Activated naive CD4-positive, alpha-beta T cell treated with anti-CD3 and anti-CD28 coated beads, Interleukin-2, amount 50 U/mL, for 72 hours (primary cell): ENCODE results near the gene CPHXL. TPM values are rescaled to one million over a fixed set of nuclear protein-coding genes. Genes with fewer than 3 reads are reported as not detected.

Experiments used
- ATAC-seq, 2 donors: fragments of 150-1000 bp; cut with Tn5 transposase; 2 replicates each; pipeline ENCODE4 v1.10.0; 2021; ENCODE audit warnings: mild to moderate bottlenecking in 2 of 2, moderate library complexity in 2 of 2
- DNase-seq, 2 donors: peaks; one replicate each; pipeline ENCODE4 v3.0.0; 2021 to 2022; ENCODE audit warnings: low spot score in 2 of 2
- H3K27ac Mint-ChIP-seq, 2 donors: one replicate each; pipeline ENCODE4 v1.8.0; 2022; ENCODE audit warnings: mild to moderate bottlenecking in 2 of 2, mixed read lengths in 2 of 2
- H3K36me3 Mint-ChIP-seq, 2 donors: one replicate each; pipeline ENCODE4 v1.8.0; 2022; ENCODE audit warnings: mixed read lengths in 2 of 2
- H3K9me3 Mint-ChIP-seq, 2 donors: one replicate each; pipeline ENCODE4 v1.8.0; 2022; ENCODE audit warnings: mixed read lengths in 2 of 2
- total RNA-seq, 2 donors: library from RNA; stranded (reverse); gene quantifications; one replicate each; pipeline ENCODE4 v1.2.3, GENCODE V29; 2022

Gene CPHXL
- total RNA-seq: not detected

GRCh38 chr16:75726390-75726789 lies at the start of gene CPHXL:
Gene CPHXL, minus strand, starts transcription at chr16:75726490. Its CDS starts 48 bp downstream, at chr16:75726442.
- ATAC-seq: no peak
- H3K36me3 Mint-ChIP-seq: peaks cover 0 to 7% of the 10 kb centered on the region in 2 donors
- peaks cover 9 to 10% of the 10 kb centered on the region in 2 donors for H3K9me3 Mint-ChIP-seq
- no peak for DNase-seq
- no peak within 1 kb of the TSS for H3K27ac Mint-ChIP-seq

GRCh38 chr16:75774197-75774596 lies 47.9 kb upstream of the CPHXL start:
- ATAC-seq (no peak), DNase-seq (no peak)
- Mint-ChIP-seq H3K27ac (no peak overlapping the region), H3K9me3 (no peaks in the 10 kb centered on the region), H3K36me3 (no peaks in the 10 kb centered on the region)

GRCh38 chr16:75770051-75770450 lies 43.8 kb upstream of the CPHXL start:
- H3K36me3 Mint-ChIP-seq: no peaks in the 10 kb centered on the region
- no peaks in the 10 kb centered on the region for H3K9me3 Mint-ChIP-seq
- ATAC-seq: no peak
- no peak for DNase-seq
- no peak overlapping the region for H3K27ac Mint-ChIP-seq

DNA sequence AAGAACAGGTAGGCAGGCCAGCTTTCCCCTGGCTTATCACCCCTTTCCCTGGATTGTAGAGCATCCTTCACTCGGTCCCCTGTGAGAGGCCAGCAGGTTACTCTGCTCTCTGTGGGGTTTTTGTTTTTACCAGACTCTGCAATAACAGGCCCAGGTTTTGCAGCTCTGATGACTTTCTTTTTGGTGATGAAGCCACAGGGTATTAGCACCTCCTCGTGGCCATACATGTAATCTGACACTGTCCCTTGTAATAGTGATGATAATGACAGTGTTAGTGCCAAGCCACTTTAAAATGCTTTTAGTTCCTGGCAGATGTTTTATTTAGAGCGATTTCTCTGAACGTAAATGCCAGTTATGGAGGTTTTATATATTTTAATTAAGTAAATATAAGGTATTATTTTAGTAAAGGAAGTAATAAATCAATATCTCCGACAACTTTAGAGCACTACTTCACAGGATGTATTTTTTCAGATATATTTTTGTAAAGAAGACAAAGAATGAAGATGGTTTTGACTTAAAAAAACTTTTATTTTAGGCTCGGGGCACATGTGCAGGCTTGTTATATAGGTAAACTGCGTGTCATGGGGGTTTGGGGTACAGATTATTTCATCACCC lies 38.0 kb upstream of the CPHXL start:
- Mint-ChIP-seq H3K27ac (no peak overlapping the region), H3K36me3 (no peaks in the 10 kb centered on the region), H3K9me3 (no peaks in the 10 kb centered on the region)
- peak; percentile 96 to 98 for ATAC-seq
- DNase-seq: peak in 1 of 2 donors; percentile 33

DNA sequence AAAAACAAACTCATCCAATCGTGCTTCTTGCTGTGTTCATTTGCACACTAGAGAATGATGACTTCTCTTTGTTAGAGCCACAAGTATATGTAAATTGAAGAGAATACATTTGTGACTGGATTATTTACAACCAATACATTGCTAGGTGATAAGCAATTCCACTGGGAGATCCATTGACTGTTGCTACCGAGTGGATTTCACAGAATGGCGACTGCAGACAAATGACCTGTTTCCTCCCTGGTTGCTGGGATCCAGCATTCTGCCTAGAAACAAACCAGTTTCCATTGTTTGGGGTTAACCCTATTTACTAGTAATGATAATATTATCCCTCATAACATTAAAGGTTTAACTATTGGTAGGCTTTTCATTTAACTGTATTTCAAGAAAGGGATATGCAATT lies 36.9 kb upstream of the CPHXL start:
- DNase-seq (no peak), ATAC-seq (no peak)
- no peaks in the 10 kb centered on the region for H3K36me3 Mint-ChIP-seq
- H3K9me3 Mint-ChIP-seq: no peaks in the 10 kb centered on the region
- no peak overlapping the region for H3K27ac Mint-ChIP-seq

GRCh38 chr16:75762746-75763145 lies 36.5 kb upstream of the CPHXL start:
- no peaks in the 10 kb centered on the region for H3K36me3 Mint-ChIP-seq
- H3K27ac Mint-ChIP-seq: no peak overlapping the region
- H3K9me3 Mint-ChIP-seq: no peaks in the 10 kb centered on the region
- no peak for DNase-seq
- ATAC-seq: no peak

GRCh38 chr16:75761108-75761507 lies 34.8 kb upstream of the CPHXL start:
- no peak for DNase-seq
- peak overlapping the region; percentile 46 to 72 for H3K27ac Mint-ChIP-seq

DNA sequence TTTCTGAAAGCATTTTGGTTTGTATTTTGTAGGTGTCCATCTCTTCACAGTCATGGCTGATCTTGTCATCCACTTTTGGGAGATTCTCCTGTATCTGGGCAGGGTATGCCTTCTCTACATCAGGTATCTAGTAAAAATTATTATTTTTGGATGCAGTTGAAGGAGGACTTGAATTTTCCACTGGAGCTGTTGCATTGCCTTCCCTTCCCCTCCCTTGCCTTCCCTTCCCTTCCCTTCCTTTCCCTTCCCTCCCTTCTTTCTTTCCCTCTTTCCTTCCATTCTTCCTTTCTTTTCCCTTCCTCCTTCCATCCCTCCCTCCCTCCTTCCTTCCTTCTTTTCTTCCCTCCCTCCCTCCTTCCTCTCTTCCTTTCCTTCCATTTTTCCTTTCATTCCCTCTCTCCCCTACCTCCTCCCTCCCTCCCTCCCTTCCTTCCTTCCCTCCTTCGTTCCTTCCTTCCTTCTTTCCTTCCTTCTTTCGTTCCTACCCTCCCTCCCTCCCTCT lies 33.8 kb upstream of the CPHXL start:
- ATAC-seq: no peak
- no peak for DNase-seq
- H3K36me3 Mint-ChIP-seq: no peaks in the 10 kb centered on the region
- no peak overlapping the region for H3K27ac Mint-ChIP-seq
- H3K9me3 Mint-ChIP-seq: no peaks in the 10 kb centered on the region

More at GRCh38 chr16:75761108-75761507, 34.8 kb upstream of the CPHXL start:
- H3K36me3 Mint-ChIP-seq: no peaks in the 10 kb centered on the region
- no peak for ATAC-seq
- no peaks in the 10 kb centered on the region for H3K9me3 Mint-ChIP-seq

- Mint-ChIP-seq H3K27ac (no peak overlapping the region), H3K9me3 (no peaks in the 10 kb centered on the region), H3K36me3 (no peaks in the 10 kb centered on the region)
- DNase-seq (no peak), ATAC-seq (peak; percentile 41 to 56)
These were observed 31.9 kb upstream of the CPHXL start for GRCh38 chr16:75758215-75758614.

GRCh38 chr16:75754141-75754540 lies 27.9 kb upstream of the CPHXL start:
- ATAC-seq: no peak
- Mint-ChIP-seq H3K36me3 (no peaks in the 10 kb centered on the region), H3K9me3 (no peaks in the 10 kb centered on the region), H3K27ac (no peak overlapping the region)
- DNase-seq: no peak

DNA sequence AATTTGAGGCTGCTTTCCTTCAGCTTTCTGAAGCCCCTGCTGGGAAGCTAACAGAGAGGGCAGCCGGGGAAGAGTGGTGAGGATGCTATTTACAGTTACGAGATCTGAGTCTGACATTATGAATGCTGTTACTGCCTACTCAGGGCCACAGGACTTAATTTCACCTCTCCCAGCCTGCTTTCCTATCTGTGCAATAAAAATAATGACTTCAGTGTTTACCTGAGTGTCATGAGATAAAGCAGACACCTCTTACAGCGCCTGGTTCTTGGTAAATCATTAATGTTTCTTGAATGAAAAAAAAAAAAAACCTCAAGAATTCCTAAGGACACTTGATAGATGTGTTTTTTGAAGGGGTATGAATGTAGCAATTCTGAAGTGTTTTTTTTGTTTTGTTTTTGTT lies 24.2 kb upstream of the CPHXL start:
- ATAC-seq (no peak), DNase-seq (no peak)
- H3K9me3 Mint-ChIP-seq: no peaks in the 10 kb centered on the region
- no peaks in the 10 kb centered on the region for H3K36me3 Mint-ChIP-seq
- no peak overlapping the region for H3K27ac Mint-ChIP-seq

- Mint-ChIP-seq H3K27ac (no peak overlapping the region), H3K36me3 (peaks cover 0 to 19% of the 10 kb centered on the region in 2 donors), H3K9me3 (peaks cover 7 to 11% of the 10 kb centered on the region in 2 donors)
- DNase-seq: no peak
- no peak for ATAC-seq
These were observed 20.1 kb upstream of the CPHXL start for GRCh38 chr16:75746359-75746758.

DNA sequence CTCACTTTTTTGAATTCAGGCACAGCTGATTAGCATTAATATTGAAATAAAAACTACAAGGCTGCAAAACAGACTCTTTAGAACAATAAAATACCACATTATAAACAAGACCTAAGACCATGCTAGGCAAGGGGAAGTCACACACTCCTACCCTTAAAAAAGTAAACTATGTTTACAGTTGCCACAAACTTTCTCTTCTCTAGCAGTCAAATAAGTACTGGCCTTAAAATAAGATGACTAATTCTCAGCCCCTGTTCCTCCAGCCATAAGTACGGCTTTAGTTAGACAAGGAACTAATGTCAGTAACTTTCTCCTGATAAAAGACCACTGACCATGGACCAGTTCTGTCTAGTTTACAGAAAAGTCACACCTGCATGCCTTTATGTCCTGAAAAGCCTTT lies 19.5 kb upstream of the CPHXL start:
- H3K36me3 Mint-ChIP-seq: peaks cover 0 to 19% of the 10 kb centered on the region in 2 donors
- no peak overlapping the region for H3K27ac Mint-ChIP-seq
- H3K9me3 Mint-ChIP-seq: peaks cover 7 to 11% of the 10 kb centered on the region in 2 donors
- DNase-seq (no peak), ATAC-seq (no peak)

- no peak overlapping the region for H3K27ac Mint-ChIP-seq
- H3K36me3 Mint-ChIP-seq: peaks cover 0 to 19% of the 10 kb centered on the region in 2 donors
- ATAC-seq: no peak
- H3K9me3 Mint-ChIP-seq: peaks cover 7 to 11% of the 10 kb centered on the region in 2 donors
- no peak for DNase-seq
These were observed 19.0 kb upstream of the CPHXL start for GRCh38 chr16:75745242-75745641.

DNA sequence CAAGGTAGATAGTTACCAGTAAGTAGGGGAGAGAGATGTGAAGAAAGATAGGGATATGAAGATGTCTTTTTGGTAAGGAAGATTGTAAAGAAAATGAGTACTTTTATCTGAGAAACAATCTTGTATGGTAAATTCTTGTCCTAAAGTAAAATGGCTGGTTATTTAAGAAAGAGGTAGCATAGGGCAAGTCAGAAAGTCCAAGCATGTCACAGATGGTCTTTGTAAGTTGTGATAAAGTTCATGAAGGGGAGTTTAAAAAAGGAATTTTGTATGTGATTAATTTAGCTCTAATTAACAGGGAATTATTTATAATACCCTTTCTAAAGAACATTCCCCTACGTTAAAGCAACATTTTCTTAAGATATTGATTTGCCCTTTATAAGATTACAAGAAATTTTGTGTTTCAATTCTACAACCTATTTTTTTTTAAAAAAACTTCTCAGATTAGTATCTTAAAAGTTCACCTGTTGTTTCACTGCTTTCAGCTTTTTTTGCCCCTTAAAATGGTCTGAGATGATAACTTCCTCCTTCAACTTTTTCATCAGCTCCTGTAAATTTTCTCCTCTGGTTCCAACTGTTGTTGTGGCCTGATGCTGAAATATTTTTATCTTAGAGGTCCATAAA lies 16.2 kb upstream of the CPHXL start:
- no peak for DNase-seq
- no peak overlapping the region for H3K27ac Mint-ChIP-seq
- no peak for ATAC-seq
- peaks cover 5 to 19% of the 10 kb centered on the region in 2 donors for H3K36me3 Mint-ChIP-seq
- H3K9me3 Mint-ChIP-seq: peaks cover 7 to 11% of the 10 kb centered on the region in 2 donors

- no peak for ATAC-seq
- Mint-ChIP-seq H3K27ac (no peak overlapping the region), H3K9me3 (no peaks in the 10 kb centered on the region), H3K36me3 (no peaks in the 10 kb centered on the region)
- DNase-seq: no peak
These were observed 7.3 kb upstream of the CPHXL start for GRCh38 chr16:75733305-75734211.

- DNase-seq (no peak), ATAC-seq (no peak)
- H3K27ac Mint-ChIP-seq: no peak overlapping the region
- no peaks in the 10 kb centered on the region for H3K36me3 Mint-ChIP-seq
- H3K9me3 Mint-ChIP-seq: no peaks in the 10 kb centered on the region
These were observed 6.6 kb upstream of the CPHXL start for GRCh38 chr16:75732871-75733270.
